Suprapubic skin (tissue), 4 donors: Measurements from ENCODE around the gene CD9. TPM values are rescaled to one million over a fixed set of nuclear protein-coding genes. Genes with fewer than 3 reads are reported as not detected.

Experiments used
- DNase-seq, 2 donors: peaks; one replicate each; pipeline ENCODE4 v3.0.0-alpha.2; 2019; ENCODE audit warnings: low spot score in 2 of 2
- H3K27ac ChIP-seq: fragments of 200-600 bp; sonication (generic); one replicate; pipeline ENCODE4 v1.5.1; 2019
- H3K27me3 ChIP-seq: fragments of 200-600 bp; sonication (generic); one replicate; pipeline ENCODE4 v1.5.1; 2019
- H3K36me3 ChIP-seq: fragments of 200-600 bp; sonication (generic); one replicate; pipeline ENCODE4 v1.5.1; 2019
- H3K4me1 ChIP-seq: fragments of 200-600 bp; sonication (generic); one replicate; pipeline ENCODE4 v1.5.1; 2019
- H3K4me3 ChIP-seq: fragments of 200-600 bp; sonication (generic); one replicate; pipeline ENCODE4 v1.5.1; 2019; ENCODE audit warnings: mild to moderate bottlenecking
- H3K9me3 ChIP-seq: fragments of 200-600 bp; sonication (generic); one replicate; pipeline ENCODE4 v1.5.1; 2019
- CTCF ChIP-seq, 2 donors: fragments of 200-600 bp in 1 of 2; fragments of 450-650 bp in 1 of 2; sonication (generic) in 1 of 2; IDR thresholded peaks; one replicate each; pipeline ENCODE4 v1.5.1; 2016 to 2019; ENCODE audit warnings: antibody characterized with exemption in 2 of 2, mild to moderate bottlenecking in 1 of 2, moderate library complexity in 1 of 2
- EP300 ChIP-seq: sonication (generic); formaldehyde crosslinking; IDR thresholded peaks from one replicate; pipeline ENCODE4 v1.6.1; 2017; ENCODE audit warnings: antibody characterized with exemption
- POLR2A ChIP-seq, 2 donors: fragments of 450-650 bp; IDR thresholded peaks; one replicate each; pipeline ENCODE4 v1.6.1; 2017; ENCODE audit warnings: antibody characterized with exemption in 2 of 2, mild to moderate bottlenecking in 2 of 2, moderate library complexity in 2 of 2
- POLR2AphosphoS5 ChIP-seq, 3 donors: sonication (generic); formaldehyde crosslinking; IDR thresholded peaks; one replicate each; pipeline ENCODE4 v1.6.1; 2017; ENCODE audit warnings: antibody characterized with exemption in 3 of 3
- WGBS: methylation state at CpG from one replicate; pipeline ENCODE4 v1.1.5; 2018; 5-methylcytosine and 5-hydroxymethylcytosine counted together
- total RNA-seq, 4 donors: library from RNA; depleted of rRNA; stranded (reverse); fragments of >200 nt; gene quantifications; one replicate each; pipeline ENCODE4 v1.1.0, GENCODE V29; 2016

The CD9 gene
- total RNA-seq, 4 donors from 2014 or later, result 420 to 548 (median 475) TPM

- peak; percentile 71 for TF ChIP-seq EP300
- no peak for TF ChIP-seq POLR2A (IDR thresholded peaks at IDR 0.05)
- TF ChIP-seq POLR2AphosphoS5 (IDR thresholded peaks at IDR 0.05), result peak in 2 of 3 donors; percentile 21 to 65
- Histone ChIP-seq H3K36me3 (no peaks in the 10 kb centered on the region), H3K9me3 (no peaks in the 10 kb centered on the region), H3K27me3 (no peaks in the 10 kb centered on the region), H3K27ac (peak overlapping the region; percentile 96), H3K4me1 (peaks cover 100% of the 10 kb centered on the region), H3K4me3 (peak overlapping the region; percentile 5)
- 14% methylated on average over 12 of the region's 12 CpGs for WGBS
- peak in 1 of 2 donors; percentile 84 for DNase-seq
Observed at GRCh38 chr12:6226002-6226678, 25.9 kb downstream of the CD9 start.

DNA sequence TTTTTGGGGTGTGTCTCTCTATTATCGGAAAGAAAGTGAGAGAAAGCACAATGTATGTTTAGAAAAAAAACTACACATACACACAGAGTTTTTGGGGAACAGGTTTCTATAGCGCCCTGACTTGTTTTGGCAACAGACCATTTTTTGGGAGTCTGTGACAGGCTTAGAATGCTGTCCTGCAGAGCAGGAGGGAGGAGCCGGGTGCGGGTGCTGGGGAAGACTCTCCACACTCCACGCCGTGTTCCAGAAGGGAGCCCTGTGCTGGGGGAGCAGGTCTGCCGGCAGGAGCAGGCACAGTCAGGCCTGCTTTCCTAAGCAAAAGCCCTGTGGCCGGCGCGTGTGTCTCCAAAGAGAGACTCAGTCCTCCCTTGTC lies 26.5 kb downstream of the CD9 start:
- 25% methylated on average over 10 of the region's 10 CpGs for WGBS
- Histone ChIP-seq H3K9me3 (no peaks in the 10 kb centered on the region), H3K4me3 (peak overlapping the region; percentile 5), H3K4me1 (peaks cover 100% of the 10 kb centered on the region), H3K36me3 (no peaks in the 10 kb centered on the region), H3K27ac (peak overlapping the region; percentile 96), H3K27me3 (no peaks in the 10 kb centered on the region)
- no peak for TF ChIP-seq POLR2AphosphoS5 (IDR thresholded peaks at IDR 0.05)
- no peak for TF ChIP-seq EP300
- no peak for TF ChIP-seq POLR2A (IDR thresholded peaks at IDR 0.05)
- no peak for TF ChIP-seq CTCF (IDR thresholded peaks at IDR 0.05)
- peak in 1 of 2 donors; percentile 87 for DNase-seq

- Histone ChIP-seq H3K27ac (peak overlapping the region; percentile 96), H3K4me1 (peaks cover 100% of the 10 kb centered on the region), H3K9me3 (no peaks in the 10 kb centered on the region), H3K36me3 (peaks cover 2% of the 10 kb centered on the region), H3K4me3 (peak overlapping the region; percentile 6), H3K27me3 (no peaks in the 10 kb centered on the region)
- DNase-seq, result peak in 1 of 2 donors; percentile 85
- TF ChIP-seq EP300 (no peak), CTCF (IDR thresholded peaks at IDR 0.05) (no peak), POLR2A (IDR thresholded peaks at IDR 0.05) (no peak), POLR2AphosphoS5 (IDR thresholded peaks at IDR 0.05) (no peak)
- 24% methylated on average over 9 of the region's 9 CpGs for WGBS
Observed at GRCh38 chr12:6228535-6229223, 28.5 kb downstream of the CD9 start.

GRCh38 chr12:6229224-6230218 lies 29.3 kb downstream of the CD9 start:
- 23% methylated on average over 24 of the region's 24 CpGs for WGBS
- Histone ChIP-seq H3K9me3 (no peaks in the 10 kb centered on the region), H3K27me3 (no peaks in the 10 kb centered on the region), H3K27ac (peak overlapping the region; percentile 96), H3K36me3 (peaks cover 3% of the 10 kb centered on the region), H3K4me3 (peak overlapping the region; percentile 6), H3K4me1 (peaks cover 100% of the 10 kb centered on the region)
- TF ChIP-seq CTCF (IDR thresholded peaks at IDR 0.05) (no peak), POLR2AphosphoS5 (IDR thresholded peaks at IDR 0.05) (peak in 2 of 3 donors; percentile 56 to 68), EP300 (no peak), POLR2A (IDR thresholded peaks at IDR 0.05) (no peak)
- peak; percentile 87 to 91 for DNase-seq

GRCh38 chr12:6230321-6231110 lies 30.3 kb downstream of the CD9 start:
- TF ChIP-seq POLR2A (IDR thresholded peaks at IDR 0.05) (no peak), POLR2AphosphoS5 (IDR thresholded peaks at IDR 0.05) (peak in 2 of 3 donors; percentile 82 to 95), CTCF (IDR thresholded peaks at IDR 0.05) (no peak), EP300 (peak; percentile 34)
- WGBS, result 22% methylated on average over 16 of the region's 16 CpGs
- peaks cover 99% of the 10 kb centered on the region for H3K4me1 ChIP-seq
- no peak overlapping the region for H3K4me3 ChIP-seq
- peaks cover 12% of the 10 kb centered on the region for H3K36me3 ChIP-seq
- no peaks in the 10 kb centered on the region for H3K9me3 ChIP-seq
- DNase-seq, result peak; percentile 90
- no peaks in the 10 kb centered on the region for H3K27me3 ChIP-seq
- peak overlapping the region; percentile 96 for H3K27ac ChIP-seq
